Activated T-cell treated with anti-CD3 and anti-CD28 coated beads, Interleukin-2, amount 50 U/mL, for 4 hours (primary cell): ENCODE data around the gene F10. TPM values are rescaled to one million over a fixed set of nuclear protein-coding genes. Genes with fewer than 3 reads are reported as not detected.

ENCODE experiments used
- ATAC-seq, 2 donors: fragments of 200-7000 bp; cut with Tn5 transposase; one replicate each; pipeline ENCODE4 v1.10.0; 2021
- DNase-seq: peaks from one replicate; pipeline ENCODE4 v3.0.0-alpha.2; 2020
- H3K27me3 Mint-ChIP-seq: one replicate; pipeline ENCODE4 v1.8.0; 2021; ENCODE audit warnings: low read depth, mixed read lengths
- H3K36me3 Mint-ChIP-seq: one replicate; pipeline ENCODE4 v1.8.0; 2022; ENCODE audit warnings: mixed read lengths; ENCODE audit not compliant: insufficient read depth
- H3K4me1 Mint-ChIP-seq: one replicate; pipeline ENCODE4 v1.8.0; 2021; ENCODE audit warnings: low read depth, mixed read lengths
- H3K4me3 Mint-ChIP-seq: one replicate; pipeline ENCODE4 v1.8.0; 2021; ENCODE audit warnings: mild to moderate bottlenecking, moderate library complexity, mixed read lengths
- H3K9me3 Mint-ChIP-seq: one replicate; pipeline ENCODE4 v1.8.0; 2021; ENCODE audit warnings: mixed read lengths
- total RNA-seq, 3 donors: library from RNA; stranded (reverse); gene quantifications; one replicate each; pipeline ENCODE4 v1.2.1, GENCODE V29; 2021

Gene F10
- total RNA-seq, 3 donors from 2014 or later: not detected

DNA sequence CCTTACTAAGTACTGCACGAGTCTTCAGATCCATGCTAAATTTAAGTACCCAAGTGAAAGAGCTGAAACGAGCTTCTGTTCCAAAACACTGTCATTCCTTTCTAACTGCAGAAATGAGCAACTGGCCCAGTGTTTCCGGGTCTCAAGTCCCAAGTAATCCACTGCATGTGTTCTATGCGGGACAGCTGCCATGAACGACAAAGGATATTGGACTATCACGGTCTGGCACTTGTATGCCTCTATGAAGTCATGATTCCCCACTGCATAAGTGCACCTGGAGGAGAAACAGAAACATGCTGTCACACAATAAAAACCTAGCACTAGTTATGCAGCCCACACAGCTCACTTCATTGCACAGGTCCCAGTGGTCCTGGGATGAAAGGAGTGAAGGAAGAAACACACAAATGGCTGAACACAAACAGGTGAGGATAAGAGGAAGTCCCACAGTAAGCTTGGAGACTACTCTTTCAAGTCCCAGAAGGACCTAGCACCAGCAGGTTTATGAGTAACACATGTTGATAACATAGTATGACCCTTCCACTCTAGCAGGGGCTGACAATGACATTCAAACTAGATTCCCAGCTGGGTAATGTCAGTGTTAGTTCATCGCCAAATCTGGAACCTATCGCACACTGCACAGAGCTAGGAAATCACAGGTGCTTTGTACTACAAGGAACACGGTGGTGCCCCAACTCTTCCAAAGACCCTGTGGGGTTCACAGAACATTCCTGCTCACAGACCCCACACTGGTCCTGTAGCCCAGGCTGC lies 74.6 kb downstream of the F10 start:
- no peak for DNase-seq
- no peaks in the 10 kb centered on the region for H3K9me3 Mint-ChIP-seq
- H3K4me3 Mint-ChIP-seq: no peak overlapping the region
- no peaks in the 10 kb centered on the region for H3K27me3 Mint-ChIP-seq
- H3K36me3 Mint-ChIP-seq: peaks cover 51% of the 10 kb centered on the region
- ATAC-seq: no peak
- peaks cover 4% of the 10 kb centered on the region for H3K4me1 Mint-ChIP-seq

Other genes starting within 250 kb of the F10 start
- gene MCF2L, start 153.6 kb upstream of the F10 start, total RNA-seq: 1 to 10 TPM; 8.6 to 9.3 (median 8.9) TPM
- gene F7, start 17.0 kb upstream of the F10 start, total RNA-seq: under 1 TPM; 0.14 to 0.42 (median 0.38) TPM
- gene PROZ, start 35.8 kb downstream of the F10 start, total RNA-seq: not detected
- gene PCID2, start 85.9 kb downstream of the F10 start, total RNA-seq: 10 to 100 TPM; 63.3 to 68.1 (median 66.9) TPM
- gene CUL4A, start 86.8 kb downstream of the F10 start, total RNA-seq: 10 to 100 TPM; 85.5 to 89.8 (median 87.8) TPM
- gene LAMP1, start 174.4 kb downstream of the F10 start, total RNA-seq: 100 to 1,000 TPM in 1 of 3 donors, 10 to 100 TPM in 2; 81.8 to 101 (median 88.4) TPM
- gene GRTP1, start 241.3 kb downstream of the F10 start, total RNA-seq: under 1 TPM; 0.19 to 0.40 (median 0.38) TPM